Mesendoderm (in vitro differentiated cells): Measurements from ENCODE around the gene CYFIP1.
"Not testable (repeated sequence)": the region's sequence is repeated elsewhere in the genome, so short reads cannot be mapped to it uniquely, and the experiment has no call there.

Experiments
- DNase-seq: peaks from one replicate; pipeline ENCODE4 v3.0.0; 2013
- H2AK5ac ChIP-seq: 2 replicates; pipeline ENCODE4 v1.6.1; 2013; ENCODE audit warnings: low read length, inconsistent platforms
- H2BK120ac ChIP-seq: 2 replicates; pipeline ENCODE4 v1.6.1; 2013; ENCODE audit warnings: low read depth, mild to moderate bottlenecking, low read length, moderate library complexity, mixed read lengths
- H2BK15ac ChIP-seq: replicated peaks from 2 replicates; pipeline ENCODE4 v1.6.1; 2013; ENCODE audit warnings: low read depth, mild to moderate bottlenecking, moderate library complexity
- H2BK5ac ChIP-seq: 2 replicates; pipeline ENCODE4 v1.6.1; 2013; ENCODE audit warnings: low read length, inconsistent platforms
- H3K18ac ChIP-seq: 2 replicates; pipeline ENCODE4 v1.6.1; 2013; ENCODE audit warnings: mild to moderate bottlenecking, low read length, mixed read lengths
- H3K23ac ChIP-seq: one replicate; pipeline ENCODE4 v1.6.1; 2013; ENCODE audit warnings: low read length
- H3K27ac ChIP-seq: 2 replicates; pipeline ENCODE4 v1.5.1; 2013; ENCODE audit warnings: low read depth, mild to moderate bottlenecking, inconsistent platforms, low read length, moderate library complexity
- H3K27me3 ChIP-seq: 2 replicates; pipeline ENCODE4 v1.6.1; 2013; ENCODE audit warnings: low read length, control low read depth, mild to moderate bottlenecking, inconsistent platforms; ENCODE audit not compliant: insufficient read depth, poor library complexity
- H3K36me3 ChIP-seq: 2 replicates; pipeline ENCODE4 v1.6.1; 2013; ENCODE audit warnings: low read length, inconsistent platforms; ENCODE audit not compliant: control insufficient read depth, insufficient read depth
- H3K4ac ChIP-seq: one replicate; pipeline ENCODE4 v1.6.1; 2013; ENCODE audit warnings: low read depth, mild to moderate bottlenecking, low read length, moderate library complexity
- H3K4me1 ChIP-seq: 2 replicates; pipeline ENCODE4 v1.6.1; 2013; ENCODE audit warnings: low read depth, low read length, inconsistent platforms; ENCODE audit not compliant: control insufficient read depth
- H3K4me2 ChIP-seq: 2 replicates; pipeline ENCODE4 v1.6.1; 2013; ENCODE audit warnings: low read length
- H3K4me3 ChIP-seq: 2 replicates; pipeline ENCODE4 v1.5.1; 2013; ENCODE audit warnings: mild to moderate bottlenecking, low read length
- H3K56ac ChIP-seq: one replicate; pipeline ENCODE4 v1.6.1; 2013; ENCODE audit warnings: low read length
- H3K79me1 ChIP-seq: 2 replicates; pipeline ENCODE4 v1.6.1; 2013; ENCODE audit warnings: low read length, inconsistent platforms
- H3K79me2 ChIP-seq: 2 replicates; pipeline ENCODE4 v1.6.1; 2013; ENCODE audit warnings: mild to moderate bottlenecking, low read length; ENCODE audit not compliant: control insufficient read depth, insufficient read depth
- H3K9ac ChIP-seq: 2 replicates; pipeline ENCODE4 v1.6.1; 2013; ENCODE audit warnings: low read length, inconsistent platforms
- H4K5ac ChIP-seq: one replicate; pipeline ENCODE4 v1.6.1; 2013; ENCODE audit warnings: low read length
- H4K8ac ChIP-seq: one replicate; pipeline ENCODE4 v1.6.1; 2013; ENCODE audit warnings: low read depth, mild to moderate bottlenecking, control low read depth, low read length, moderate library complexity
- WGBS: extraction: QIAGEN DNeasy Blood & Tissue Kit; methylation state at CpG from one replicate; pipeline ENCODE4 v1.1.7; 2013; ENCODE audit warnings: low lambda C conversion rate, missing lambda C conversion rate; ENCODE audit not compliant: insufficient coverage; ENCODE audit errors: extremely low coverage; 5-methylcytosine and 5-hydroxymethylcytosine counted together

CYFIP1 gene

DNA sequence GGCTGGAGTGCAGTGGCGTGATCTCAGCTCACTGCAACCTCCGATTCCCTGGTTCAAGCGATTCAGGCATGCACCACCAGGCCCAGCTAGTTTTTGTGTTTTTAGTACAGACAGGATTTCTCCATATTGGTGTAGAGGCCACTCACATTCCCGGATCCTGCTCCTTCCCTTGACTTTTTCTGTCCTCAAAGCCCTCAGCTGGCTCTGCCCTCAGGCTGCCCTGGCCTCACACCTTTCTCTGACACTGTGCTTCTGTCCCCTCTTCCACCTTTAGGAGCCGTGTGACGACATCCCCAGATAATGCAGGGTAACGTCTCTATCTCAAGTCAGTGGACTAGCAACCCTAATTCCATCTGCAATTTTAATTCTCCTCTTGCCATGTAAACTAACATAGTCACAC, 8.6 kb upstream of the CYFIP1 start:
- Histone ChIP-seq H2BK120ac (no peak overlapping the region), H3K23ac (no peak overlapping the region), H4K5ac (no peak overlapping the region), H2AK5ac (no peak overlapping the region), H3K27ac (no peak overlapping the region), H3K27me3 (no peaks in the 10 kb centered on the region), H4K8ac (no peak overlapping the region), H3K4me3 (no peak overlapping the region), H3K79me2 (no peaks in the 10 kb centered on the region), H2BK15ac (no peak overlapping the region), H3K4ac (no peak overlapping the region), H3K56ac (no peak overlapping the region), H3K79me1 (no peaks in the 10 kb centered on the region), H2BK5ac (no peak overlapping the region), H3K4me1 (no peaks in the 10 kb centered on the region), H3K36me3 (no peaks in the 10 kb centered on the region), H3K18ac (no peak overlapping the region), H3K4me2 (no peak overlapping the region), H3K9ac (no peak overlapping the region)
- no CpG with 5 or more reads among the region's 7 CpGs for WGBS
- peak; percentile 35 for DNase-seq

- H2AK5ac ChIP-seq, H3K9ac ChIP-seq, H3K4me1 ChIP-seq, H3K4me3 ChIP-seq, H4K8ac ChIP-seq, H3K79me1 ChIP-seq, H2BK5ac ChIP-seq, H3K79me2 ChIP-seq, H3K4me2 ChIP-seq, H4K5ac ChIP-seq, H3K56ac ChIP-seq, H3K27me3 ChIP-seq, H3K18ac ChIP-seq, DNase-seq, H3K36me3 ChIP-seq, H3K23ac ChIP-seq, H3K27ac ChIP-seq, H2BK15ac ChIP-seq, H3K4ac ChIP-seq, H2BK120ac ChIP-seq: not testable (repeated sequence)
- WGBS, result no CpG with 5 or more reads among the region's 11 CpGs
These were observed 1.8 kb upstream of the CYFIP1 start for GRCh38 chr15:22981931-22982330.

- no peak overlapping the region for H3K23ac ChIP-seq
- H3K27me3 ChIP-seq, result no peaks in the 10 kb centered on the region
- H3K79me1 ChIP-seq, result peaks cover 5% of the 10 kb centered on the region
- no peaks in the 10 kb centered on the region for H3K36me3 ChIP-seq
- no peak overlapping the region for H2AK5ac ChIP-seq
- H2BK15ac ChIP-seq, result no peak overlapping the region
- no peaks in the 10 kb centered on the region for H3K4me1 ChIP-seq
- H3K4ac ChIP-seq, result no peak overlapping the region
- peaks cover 10% of the 10 kb centered on the region for H3K79me2 ChIP-seq
- H3K9ac ChIP-seq, result peak overlapping the region; percentile 72
- H3K18ac ChIP-seq, result no peak overlapping the region
- peak overlapping the region; percentile 65 for H3K4me3 ChIP-seq
- DNase-seq, result no peak
- peak overlapping the region; percentile 92 for H3K56ac ChIP-seq
- WGBS, result no CpG with 5 or more reads among the region's 30 CpGs
- H2BK5ac ChIP-seq, result no peak overlapping the region
- H4K8ac ChIP-seq, result no peak overlapping the region
- H2BK120ac ChIP-seq, result no peak overlapping the region
- H3K4me2 ChIP-seq, result peak overlapping the region; percentile 80
- no peak overlapping the region for H4K5ac ChIP-seq
- H3K27ac ChIP-seq, result no peak overlapping the region
These were observed 1.1 kb upstream of the CYFIP1 start for GRCh38 chr15:22981051-22981840.

- Histone ChIP-seq H3K4ac (peak overlapping the region; percentile 38), H3K18ac (peak overlapping the region; percentile 54), H2BK5ac (no peak overlapping the region), H4K8ac (peak overlapping the region; percentile 60), H3K27me3 (no peaks in the 10 kb centered on the region), H3K79me2 (peaks cover 14% of the 10 kb centered on the region), H3K4me1 (no peaks in the 10 kb centered on the region), H3K4me2 (peak overlapping the region; percentile 92), H3K9ac (peak overlapping the region; percentile 95), H2BK120ac (no peak overlapping the region), H3K4me3 (peak overlapping the region; percentile 73), H3K56ac (peak overlapping the region; percentile 85), H3K23ac (peak overlapping the region; percentile 72), H4K5ac (no peak overlapping the region), H2BK15ac (no peak overlapping the region), H3K79me1 (peaks cover 5% of the 10 kb centered on the region), H2AK5ac (no peak overlapping the region), H3K36me3 (no peaks in the 10 kb centered on the region), H3K27ac (no peak overlapping the region)
- peak; percentile 63 for DNase-seq
- WGBS, result no CpG with 5 or more reads among the region's 88 CpGs
These were observed 655 bp downstream of the CYFIP1 start for GRCh38 chr15:22979238-22980188.

DNA sequence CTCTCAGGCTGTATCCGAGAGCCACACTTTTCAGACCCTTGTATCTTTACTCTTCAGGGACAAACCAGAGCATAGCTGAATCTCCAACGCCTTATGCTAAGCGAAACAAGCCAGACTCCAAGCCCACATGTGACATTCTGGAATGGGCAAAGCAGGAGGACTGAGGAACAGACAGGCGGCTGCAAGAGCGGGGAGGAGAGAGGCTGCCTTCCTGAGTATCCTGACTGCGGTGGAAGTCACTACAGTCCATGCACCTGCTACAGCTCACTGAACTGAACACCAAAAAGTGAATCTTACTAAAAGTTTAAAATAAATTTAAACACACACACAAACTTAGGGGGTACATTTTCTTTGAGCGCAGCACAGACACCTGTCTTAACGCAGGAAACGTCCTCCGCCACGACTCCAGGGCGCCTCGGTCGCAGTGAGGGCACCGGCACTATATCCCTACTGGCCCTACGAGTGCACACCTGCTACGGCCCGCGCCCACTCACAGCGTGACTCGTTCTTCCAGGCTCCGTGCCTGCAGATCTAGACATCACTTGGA, 1.4 kb downstream of the CYFIP1 start:
- no peak overlapping the region for H2AK5ac ChIP-seq
- no peak overlapping the region for H3K18ac ChIP-seq
- no peak overlapping the region for H3K4ac ChIP-seq
- H3K27ac ChIP-seq, result no peak overlapping the region
- H3K23ac ChIP-seq, result no peak overlapping the region
- no peak overlapping the region for H2BK5ac ChIP-seq
- no peak overlapping the region for H2BK15ac ChIP-seq
- H3K4me3 ChIP-seq, result peak overlapping the region; percentile 73
- H3K27me3 ChIP-seq, result no peaks in the 10 kb centered on the region
- H3K56ac ChIP-seq, result no peak overlapping the region
- WGBS, result no CpG with 5 or more reads among the region's 22 CpGs
- no peak overlapping the region for H4K8ac ChIP-seq
- peak overlapping the region; percentile 92 for H3K4me2 ChIP-seq
- DNase-seq, result no peak
- peaks cover 18% of the 10 kb centered on the region for H3K79me2 ChIP-seq
- H3K79me1 ChIP-seq, result peaks cover 8% of the 10 kb centered on the region
- H2BK120ac ChIP-seq, result no peak overlapping the region
- no peaks in the 10 kb centered on the region for H3K4me1 ChIP-seq
- no peak overlapping the region for H4K5ac ChIP-seq
- peak overlapping the region; percentile 95 for H3K9ac ChIP-seq
- H3K36me3 ChIP-seq, result no peaks in the 10 kb centered on the region
